HG03520 (cell line): Measurements from ENCODE around the gene VWA7.

Source experiments
- ATAC-seq: cut with Tn5 transposase; IDR thresholded peaks from one replicate; pipeline ENCODE4 v1.9.1; 2021; ENCODE audit warnings: mild to moderate bottlenecking, moderate library complexity; ENCODE audit not compliant: unreplicated experiment

The VWA7 gene

DNA sequence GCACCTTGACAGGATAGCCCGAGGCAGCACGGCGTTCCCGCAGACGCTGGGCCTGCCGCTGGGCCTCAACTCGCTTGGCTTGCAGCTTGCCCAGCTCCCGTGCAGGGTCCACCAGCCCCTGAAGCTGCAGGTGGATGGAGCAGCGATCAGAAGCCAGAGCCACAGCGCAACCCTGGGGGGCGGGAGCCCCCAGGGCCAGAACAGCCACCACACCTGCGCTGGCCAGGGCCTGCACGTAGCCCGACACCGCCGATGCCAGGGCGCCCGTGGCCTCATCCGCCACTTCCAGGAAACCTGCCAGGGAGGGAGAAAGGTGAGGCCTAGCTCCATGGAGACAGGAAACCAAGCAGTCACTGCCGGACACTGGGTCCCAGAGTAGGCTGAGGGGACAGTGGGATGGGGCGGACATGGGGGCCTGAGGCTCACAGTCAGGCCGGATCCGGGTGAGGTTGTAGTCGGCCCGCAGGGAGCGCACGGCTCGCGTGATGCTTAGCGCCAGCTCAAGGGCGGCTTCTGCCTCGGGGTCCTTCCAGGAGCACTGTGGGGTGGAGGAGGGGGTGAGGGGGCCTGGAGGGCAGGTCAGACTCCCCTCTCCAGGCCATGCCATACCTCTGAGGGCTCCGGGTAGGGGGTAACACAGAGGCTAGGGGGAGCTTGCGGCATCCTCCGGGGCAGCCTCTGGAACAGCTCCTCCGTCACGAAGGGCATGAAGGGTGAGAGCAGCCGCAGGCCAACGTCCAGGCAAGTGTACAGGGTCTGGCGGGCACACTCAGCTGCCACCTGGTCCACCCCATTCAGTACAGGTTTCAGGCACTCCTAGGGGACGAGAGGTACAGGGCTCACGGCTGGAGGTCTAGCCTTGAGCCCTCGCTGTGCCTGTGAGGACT lies 2.1 kb upstream of the VWA7 start:
- ATAC-seq: no peak

DNA sequence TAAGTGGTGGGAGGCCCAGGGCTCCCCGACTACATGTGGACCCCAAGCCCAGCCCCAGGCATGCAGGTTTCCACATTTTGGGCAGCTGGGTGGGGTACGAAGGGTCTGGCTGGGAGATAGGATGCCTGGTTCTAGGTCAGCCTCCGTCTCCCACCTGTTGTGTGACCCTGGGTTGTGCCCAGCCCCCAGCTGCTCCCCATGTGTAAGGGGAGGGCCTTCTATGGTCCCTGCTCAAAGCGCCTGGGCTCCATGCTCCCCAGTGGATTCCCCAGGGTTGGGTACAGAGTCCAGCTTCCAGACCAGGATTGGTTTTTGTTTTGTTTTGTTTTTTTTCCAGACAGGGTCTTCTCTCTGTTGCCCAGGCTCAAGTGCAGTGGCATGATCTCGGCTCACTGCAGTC lies 1.1 kb upstream of the VWA7 start:
- no peak for ATAC-seq

DNA sequence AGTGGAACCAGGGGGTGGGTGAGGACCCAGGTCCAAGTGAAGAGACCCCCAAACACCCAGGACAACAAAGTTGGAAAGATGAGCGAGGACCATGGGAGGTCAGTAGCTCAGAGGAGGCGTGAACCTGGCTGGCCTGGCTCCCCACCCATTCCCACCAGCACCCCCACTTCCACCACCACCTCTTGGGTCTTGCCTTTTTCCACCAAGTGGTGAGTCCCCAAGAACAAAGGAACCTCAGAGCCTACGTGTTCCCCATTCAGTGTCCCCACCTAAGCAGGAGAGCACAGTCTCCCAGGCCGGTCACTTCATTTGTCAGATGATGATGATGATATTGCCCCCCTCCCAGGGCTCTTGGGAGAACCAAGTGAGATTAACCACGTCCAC lies 531 bp upstream of the VWA7 start:
- no peak for ATAC-seq

DNA sequence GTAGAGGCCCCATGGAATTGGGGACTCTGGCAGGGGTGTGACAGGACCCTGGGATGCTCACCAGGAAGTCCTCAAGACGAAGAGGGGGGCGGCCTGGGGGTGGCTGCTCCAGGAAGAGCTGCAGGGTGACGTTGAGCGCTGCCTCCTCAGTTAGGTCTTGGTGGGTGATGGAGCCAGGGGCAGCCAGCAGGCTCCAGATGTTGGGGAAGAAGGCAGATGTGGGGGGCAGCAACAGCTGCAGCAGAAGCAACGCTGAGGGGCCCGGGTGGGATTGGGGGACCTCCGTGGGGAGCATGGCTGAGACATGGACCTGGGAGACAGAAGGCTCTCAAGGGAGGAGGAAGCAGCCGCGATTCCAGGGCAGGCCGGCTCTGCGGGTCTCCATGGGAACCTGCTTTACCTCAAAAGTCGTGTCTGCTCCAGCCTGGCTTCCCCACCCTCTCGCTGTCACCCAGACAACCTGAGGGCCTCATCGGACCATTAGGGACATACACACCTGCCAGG lies 591 bp downstream of the VWA7 start:
- ATAC-seq: no peak

DNA sequence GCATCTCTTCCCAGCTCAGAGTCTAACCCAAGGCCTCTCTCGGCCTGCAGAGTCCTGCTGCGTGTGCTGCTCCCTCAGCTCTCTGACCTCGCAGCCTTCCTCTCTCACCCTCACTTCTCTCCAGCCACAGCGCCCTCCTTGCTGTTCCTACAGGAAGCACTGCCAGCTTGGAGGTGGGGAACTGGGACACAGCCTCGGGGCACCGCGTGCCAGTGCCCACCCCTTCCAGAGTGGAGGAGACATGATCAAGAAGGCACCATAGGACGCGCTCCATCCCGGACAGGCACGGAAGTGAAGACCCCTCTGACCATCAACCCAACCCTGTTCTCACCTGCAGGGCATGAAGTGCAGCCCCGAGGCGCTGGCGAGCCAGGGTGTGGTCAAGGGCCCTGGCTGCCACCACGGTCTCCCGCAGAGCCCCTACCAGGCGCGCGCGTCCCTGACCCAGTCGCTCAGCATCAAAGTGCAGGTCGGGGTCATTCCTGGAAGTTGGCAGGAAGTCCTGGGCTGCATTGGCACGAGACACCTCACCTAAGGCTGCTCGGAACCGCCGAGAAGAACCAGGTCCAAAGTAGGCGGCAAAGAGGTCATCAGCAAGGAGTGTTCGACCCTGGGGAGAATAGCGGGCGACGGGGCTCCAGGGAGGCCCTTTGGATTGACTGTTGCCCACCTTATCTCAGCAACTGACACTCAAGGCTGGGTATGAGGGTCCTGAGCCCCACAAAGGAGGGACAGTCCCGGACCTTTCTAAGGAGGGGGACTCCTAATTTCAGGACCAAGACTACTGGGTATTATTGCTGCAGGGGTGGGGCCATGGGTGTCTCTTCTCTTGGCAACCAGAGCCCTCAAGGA lies 1.3 kb downstream of the VWA7 start:
- ATAC-seq: no peak

DNA sequence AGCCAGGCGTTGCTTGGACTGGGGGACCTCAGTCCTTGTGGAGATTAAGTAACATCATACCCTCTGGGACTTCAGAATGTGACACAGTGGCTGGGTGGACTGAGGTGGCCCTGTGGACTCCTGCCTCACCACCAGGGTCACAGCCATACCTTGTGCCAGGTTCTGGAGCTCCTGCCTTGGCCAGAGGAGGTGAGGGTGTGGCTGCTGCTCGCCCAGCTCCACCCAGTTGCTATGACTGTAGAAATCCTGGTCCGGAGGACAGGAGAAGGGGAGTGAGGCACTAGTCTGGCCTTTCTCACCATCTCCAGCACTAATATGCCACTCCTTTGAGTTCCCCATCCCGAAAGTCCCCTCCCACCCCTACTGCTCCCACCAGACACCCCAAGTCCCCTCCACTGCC lies 1.9 kb downstream of the VWA7 start:
- no peak for ATAC-seq

DNA sequence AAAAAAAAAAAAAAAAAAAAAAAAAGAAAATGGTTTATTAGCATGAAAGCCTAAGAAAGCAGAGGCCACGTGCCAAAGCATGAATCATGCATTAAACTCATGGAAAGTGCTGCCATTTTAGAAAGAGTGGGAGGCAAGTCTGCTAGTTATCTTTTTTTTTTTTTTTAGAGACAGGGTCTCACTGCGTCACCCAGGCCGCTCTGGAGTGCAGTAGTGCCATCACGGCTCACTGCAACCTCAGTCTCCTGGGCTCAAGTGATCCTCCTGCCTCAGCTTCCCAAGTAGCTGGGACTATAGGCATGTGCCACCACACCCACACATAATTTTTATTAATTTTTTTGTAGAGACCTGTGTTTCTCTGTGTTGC lies 5.2 kb downstream of the VWA7 start:
- ATAC-seq: no peak

DNA sequence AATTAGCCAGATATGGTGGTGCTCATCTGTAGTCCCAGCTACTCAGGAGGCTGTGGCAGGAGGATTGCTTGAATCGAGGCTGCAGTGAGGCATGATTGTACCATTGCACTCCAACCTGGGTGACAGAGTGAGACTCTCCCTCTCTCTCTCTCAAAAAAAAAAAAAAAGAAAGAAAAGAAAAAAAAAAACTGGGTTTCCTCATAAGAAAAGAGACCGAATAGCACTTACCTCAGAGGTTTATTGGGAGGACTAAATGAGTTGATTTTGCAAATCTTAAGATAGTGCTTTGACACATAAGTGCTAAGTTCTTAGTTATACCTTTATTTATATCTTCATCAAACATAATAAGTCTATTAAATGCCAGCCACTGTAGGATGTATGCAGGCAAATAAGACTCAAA lies 6.3 kb downstream of the VWA7 start:
- no peak for ATAC-seq

DNA sequence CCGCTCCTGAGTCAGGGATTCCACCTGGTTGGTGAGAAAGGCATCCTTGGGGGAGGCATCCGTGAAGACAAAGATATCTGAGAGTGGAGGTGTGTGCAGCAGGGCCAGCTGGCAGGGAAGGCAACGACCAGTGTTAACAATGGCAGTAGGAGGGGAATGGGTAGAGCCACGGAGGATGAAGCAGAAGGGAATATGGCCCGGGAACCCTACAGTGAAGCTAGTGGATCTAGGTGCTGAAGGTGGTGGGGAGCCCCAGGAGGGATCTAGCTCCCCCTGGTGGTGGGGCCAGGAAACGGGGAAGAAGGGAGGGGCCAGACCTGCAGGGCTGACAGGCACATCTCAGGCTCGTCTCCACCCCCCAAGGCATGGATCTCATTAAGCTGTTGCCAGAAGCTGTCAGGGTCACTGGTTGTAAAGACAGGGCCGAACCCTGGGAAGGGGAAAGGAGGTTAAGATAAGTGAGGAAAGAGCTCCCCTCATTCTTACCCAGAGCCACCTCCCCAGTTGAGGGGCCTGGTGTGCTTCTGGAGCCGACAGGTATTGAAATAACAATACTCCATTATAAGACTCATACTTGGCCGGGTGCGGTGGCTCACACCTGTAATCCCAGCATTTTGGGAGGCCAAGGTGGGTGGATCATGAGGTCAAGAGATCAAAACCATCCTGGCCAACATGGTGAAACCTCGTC lies 7.3 kb downstream of the VWA7 start:
- no peak for ATAC-seq

DNA sequence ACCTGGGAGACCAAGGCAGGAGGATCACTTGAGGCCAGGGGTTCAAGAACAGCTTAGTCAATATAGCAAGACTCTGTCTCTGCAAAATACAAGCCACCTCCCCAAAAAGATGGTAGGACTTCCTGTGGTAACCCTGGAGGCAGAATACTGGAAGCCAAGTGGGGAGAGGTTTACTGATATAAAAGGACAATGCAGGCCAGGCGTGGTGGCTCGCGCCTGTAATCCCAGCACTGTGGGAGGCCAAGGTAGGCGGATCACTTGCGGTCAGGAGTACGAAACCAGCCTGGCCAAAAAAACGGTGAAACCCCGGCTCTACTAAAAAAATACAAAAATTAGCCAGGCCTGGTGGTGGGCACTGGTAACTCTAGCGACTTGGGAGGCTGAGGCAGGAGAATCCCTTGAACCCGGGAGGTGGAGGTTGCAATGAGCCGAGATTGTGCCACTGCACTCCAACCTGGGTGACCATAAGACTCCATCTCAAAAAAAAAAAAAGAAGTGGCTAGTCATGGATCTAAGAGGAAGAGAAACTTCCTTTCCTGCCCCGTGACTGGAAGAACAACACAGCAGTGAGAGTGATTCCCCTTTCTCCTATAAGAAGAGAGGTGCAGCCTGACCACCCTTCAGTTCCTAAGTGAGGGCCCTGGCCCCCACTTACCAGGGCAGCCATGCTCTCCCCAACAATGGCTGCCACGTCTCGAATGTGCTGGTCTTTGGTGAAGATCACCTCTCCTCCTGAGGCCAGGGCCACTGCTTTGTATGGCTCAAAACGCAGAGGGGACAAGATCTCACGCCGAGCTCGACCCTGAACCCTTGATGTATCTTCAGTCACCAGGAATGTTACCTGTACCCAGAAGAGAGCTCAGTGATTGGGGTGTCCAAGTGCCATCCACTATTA lies 8.5 kb downstream of the VWA7 start:
- no peak for ATAC-seq

DNA sequence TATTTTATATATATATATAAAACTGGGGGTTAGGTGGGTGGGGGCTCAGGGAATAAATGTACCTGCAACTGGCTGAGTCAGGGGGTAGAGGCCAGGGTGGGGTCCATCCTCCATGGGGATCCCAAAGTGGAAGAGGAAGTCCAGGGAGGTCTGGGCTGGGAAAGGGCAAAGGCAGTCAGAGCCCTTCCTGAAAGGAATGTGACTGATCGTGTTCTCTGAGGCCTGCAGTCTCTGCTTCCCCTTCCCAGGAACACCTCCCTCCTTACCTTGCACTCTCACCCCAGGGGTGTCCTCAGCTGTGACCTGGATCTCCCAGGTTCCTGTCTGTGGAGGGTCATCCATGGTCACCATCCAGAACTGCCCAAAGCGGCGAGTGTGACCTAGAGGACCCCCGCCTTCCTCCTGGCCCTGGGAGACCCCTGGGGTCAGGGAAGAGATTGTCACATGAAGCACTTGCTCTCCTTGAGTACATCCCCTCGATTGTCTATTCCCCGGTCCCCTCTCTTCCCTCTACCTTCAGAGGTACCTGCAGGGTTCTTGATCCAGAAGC lies 10.0 kb downstream of the VWA7 start:
- ATAC-seq: no peak

DNA sequence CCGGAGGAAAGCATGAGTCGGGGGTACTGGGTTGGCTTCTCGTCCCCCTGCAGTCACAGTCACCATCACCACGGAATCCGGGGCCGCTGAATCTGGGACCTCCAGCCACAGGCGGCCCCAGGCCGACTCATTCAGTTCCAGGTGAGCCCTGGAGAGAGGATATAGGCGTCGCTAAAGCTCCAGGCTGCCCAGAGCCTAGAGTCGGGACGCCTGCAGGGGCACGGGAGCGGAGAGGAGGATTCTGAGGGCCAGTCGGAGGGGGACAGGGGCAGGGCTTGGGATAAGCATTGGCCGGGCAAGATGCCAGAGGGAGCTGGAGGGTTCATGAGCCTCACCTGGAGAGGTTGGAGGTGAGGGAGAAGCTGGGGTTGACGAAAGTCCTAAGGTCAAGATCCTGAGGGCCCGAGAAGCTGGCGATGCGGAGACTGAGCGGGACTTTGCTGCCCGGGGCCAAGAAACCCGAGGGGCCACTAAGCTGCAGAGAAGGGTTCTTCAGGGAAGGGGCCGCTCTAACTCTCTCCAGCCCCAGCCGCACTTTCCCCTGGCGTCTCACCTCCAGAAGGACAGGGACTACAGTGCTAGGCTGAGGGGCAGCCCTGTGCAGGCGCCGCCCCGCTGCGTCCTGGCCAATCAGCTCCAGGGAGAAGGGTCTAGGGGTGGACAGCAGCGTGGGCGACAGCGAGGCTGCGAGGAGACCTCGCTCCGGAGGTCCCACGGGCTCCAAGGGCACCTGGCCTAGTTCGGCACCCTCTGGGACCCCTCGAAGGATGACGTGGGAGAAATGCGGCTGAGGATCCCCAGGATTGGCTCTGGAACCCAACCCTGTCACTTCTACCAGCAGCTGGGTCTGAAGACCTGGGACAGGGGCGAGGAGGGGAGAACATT lies 11.0 kb downstream of the VWA7 start:
- no peak for ATAC-seq

DNA sequence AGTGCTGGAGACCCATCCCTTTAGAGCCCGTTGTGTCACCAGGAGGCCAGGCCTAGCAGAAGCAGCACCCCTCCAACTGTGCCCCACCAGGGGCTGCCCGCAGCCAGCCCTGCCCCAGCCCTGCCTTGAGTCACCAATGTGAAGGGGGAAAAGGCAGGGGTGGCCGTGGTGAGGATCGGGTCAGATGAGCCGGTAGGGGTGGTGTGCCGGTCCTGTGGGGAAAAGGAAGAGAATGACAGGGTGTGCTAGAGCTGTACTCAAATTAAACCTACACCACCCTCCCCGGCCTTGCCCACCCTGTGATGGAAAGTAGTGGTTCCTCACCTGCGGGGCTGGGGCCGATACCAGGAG lies 11.6 kb downstream of the VWA7 start:
- ATAC-seq: no peak

DNA sequence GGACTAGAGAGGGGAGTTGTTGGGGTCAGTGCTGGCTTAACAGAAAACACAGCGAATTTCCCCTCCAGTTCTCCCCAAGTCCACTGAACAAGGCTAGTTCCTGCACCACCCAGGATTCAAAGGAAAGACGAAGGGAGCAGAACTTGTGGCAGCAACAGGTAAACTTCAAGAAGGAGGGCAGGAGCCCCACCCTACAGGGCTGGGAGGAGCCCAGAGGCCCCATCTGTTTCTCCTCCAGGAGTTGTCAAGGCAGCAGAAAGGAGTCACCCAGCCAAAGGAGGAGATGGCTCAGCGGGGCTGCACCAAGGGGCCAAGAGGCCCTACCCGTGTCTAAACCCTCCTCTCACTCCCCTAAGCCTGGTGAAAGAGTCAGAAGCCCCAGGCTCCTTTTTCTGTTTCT lies 12.9 kb downstream of the VWA7 start:
- no peak for ATAC-seq

DNA sequence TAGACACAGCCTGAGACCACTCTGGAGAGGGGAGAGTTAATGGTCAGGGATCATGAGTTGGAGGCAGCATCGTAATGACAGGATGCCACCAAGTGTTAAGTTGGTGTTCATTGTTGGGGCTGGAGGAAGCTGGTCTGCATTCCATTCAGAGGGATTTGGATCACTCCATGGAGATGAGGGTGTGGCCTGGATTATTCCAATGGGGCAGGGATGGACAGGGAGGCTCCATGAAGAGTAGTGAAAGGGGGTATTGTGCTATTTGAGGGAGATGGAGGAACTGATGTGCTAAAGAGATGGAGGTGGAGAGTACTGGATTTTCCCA lies 13.5 kb downstream of the VWA7 start:
- no peak for ATAC-seq

DNA sequence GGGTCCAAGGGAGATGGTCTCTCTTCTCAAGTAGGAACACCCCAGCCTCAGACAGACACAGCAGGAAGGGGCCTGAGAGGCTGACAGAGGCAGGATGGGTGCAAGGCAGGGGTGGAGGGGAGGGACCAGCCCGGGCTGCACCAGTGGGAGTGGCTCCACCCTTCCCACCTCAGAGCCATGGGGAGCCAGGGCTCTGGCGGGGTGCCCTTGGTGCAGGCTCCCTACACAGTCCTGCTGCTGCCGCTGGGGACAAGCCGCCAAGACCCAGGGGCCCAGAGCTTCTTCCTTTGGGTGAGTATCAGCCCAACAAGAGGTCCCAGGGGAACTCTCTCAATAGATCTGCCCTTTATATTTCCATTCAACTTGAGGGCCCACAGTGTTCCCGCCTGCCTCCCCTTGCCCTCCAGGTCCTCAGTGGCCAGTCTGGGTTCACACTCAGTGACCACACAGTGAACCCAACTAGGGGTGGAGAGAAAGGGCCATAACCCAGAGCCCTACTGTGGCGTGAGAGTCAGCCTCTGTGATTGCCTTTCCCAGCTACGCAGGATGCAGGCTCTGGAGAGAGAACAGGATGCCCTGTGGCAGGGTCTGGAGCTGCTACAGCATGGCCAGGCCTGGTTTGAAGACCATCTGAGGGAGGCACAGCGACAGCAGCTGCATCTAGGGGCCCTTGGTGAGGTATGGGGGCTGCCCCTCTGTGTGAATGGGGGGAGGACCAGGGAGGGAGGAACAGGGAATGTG lies 14.1 kb downstream of the VWA7 start:
- ATAC-seq: no peak

DNA sequence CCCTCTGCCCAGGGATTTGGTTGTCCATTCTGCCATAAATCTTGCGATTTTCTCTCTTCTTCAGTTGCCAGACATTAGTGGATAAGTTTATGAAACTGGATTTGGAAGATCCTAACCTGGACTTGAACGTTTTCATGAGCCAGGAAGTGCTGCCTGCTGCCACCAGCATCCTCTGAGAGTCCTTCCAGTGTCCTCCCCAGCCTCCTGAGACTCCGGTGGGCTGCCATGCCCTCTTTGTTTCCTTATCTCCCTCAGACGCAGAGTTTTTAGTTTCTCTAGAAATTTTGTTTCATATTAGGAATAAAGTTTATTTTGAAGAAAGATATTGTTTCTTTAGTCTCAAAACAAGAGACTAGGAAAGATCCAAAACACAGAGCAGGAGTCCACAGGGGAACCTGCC lies 14.8 kb downstream of the VWA7 start, which contains the start of gene SAPCD1:
Gene SAPCD1 (plus strand): TSS at position 301 of the 400 bp plus-strand sequence. CDS start 399 bp downstream, outside the sequence.
- ATAC-seq: no peak

DNA sequence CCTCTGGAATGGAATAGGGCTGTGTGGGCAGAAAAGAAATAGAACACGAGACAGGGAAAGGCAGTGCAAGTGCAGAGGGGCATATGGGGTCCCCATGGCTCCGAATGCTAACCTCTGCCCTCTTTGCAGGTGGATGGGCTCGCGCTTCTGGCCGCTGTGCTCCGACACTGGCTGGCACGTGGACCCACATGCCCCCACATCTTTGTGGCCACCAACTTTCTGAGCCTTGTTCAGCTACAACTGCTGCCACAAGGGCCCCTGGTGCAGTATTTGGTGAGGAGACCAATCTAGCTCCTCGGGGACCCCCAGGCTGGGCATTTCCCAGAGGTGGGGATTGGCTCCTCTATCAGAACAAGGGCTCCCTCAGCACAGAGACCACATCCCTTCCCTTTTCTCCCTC lies 15.8 kb downstream of the VWA7 start:
- ATAC-seq: no peak

DNA sequence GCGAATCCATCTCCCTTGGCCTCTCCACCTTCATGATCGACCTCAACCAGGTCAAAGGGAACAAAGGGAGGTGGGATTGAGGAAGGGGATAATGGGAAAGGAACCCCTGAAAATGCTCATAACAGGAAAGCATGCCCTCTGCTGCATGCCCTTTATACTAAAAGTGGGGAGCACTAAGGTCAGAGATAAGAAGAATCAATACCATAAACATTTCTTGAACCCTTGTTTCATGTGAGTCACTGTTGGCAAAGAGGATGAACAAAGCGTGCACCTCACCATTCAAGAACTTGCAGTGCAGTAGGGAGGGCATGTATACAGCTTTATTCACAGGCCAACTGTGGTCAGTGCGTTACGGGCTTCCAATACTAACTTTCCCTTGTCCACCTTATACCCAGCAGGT lies 16.3 kb downstream of the VWA7 start:
- no peak for ATAC-seq
